Urinary bladder (tissue), 4 donors: ENCODE results near the gene IRAK1BP1. TPM values are rescaled to one million over a fixed set of nuclear protein-coding genes. Genes with fewer than 3 reads are reported as not detected.
"Not testable (repeated sequence)": the region's sequence is repeated elsewhere in the genome, so short reads cannot be mapped to it uniquely, and the experiment has no call there.

ENCODE experiments used
- DNase-seq: peaks from one replicate; pipeline ENCODE4 v3.0.0-alpha.2; 2015; ENCODE audit errors: extremely low spot score
- H3K27ac ChIP-seq: one replicate; pipeline ENCODE4 v1.5.1; 2013; ENCODE audit warnings: low read depth, mild to moderate bottlenecking, moderate library complexity
- H3K36me3 ChIP-seq: one replicate; pipeline ENCODE4 v1.6.1; 2013; ENCODE audit warnings: mild to moderate bottlenecking, moderate library complexity; ENCODE audit not compliant: insufficient read depth
- H3K4me1 ChIP-seq: one replicate; pipeline ENCODE4 v1.6.1; 2013; ENCODE audit warnings: mild to moderate bottlenecking, moderate library complexity; ENCODE audit not compliant: insufficient read depth
- H3K4me3 ChIP-seq: one replicate; pipeline ENCODE4 v1.5.1; 2013; ENCODE audit warnings: low read depth, low read length
- WGBS: extraction: QIAGEN DNeasy Blood & Tissue Kit; methylation state at CpG from one replicate; pipeline ENCODE4 v1.1.7; 2013; 5-methylcytosine and 5-hydroxymethylcytosine counted together
- polyA plus RNA-seq: library from polyadenylated mRNA; stranded (reverse); fragments of 200-250 nt; gene quantifications from one replicate; pipeline ENCODE4 v1.2.3, GENCODE V29; 2013
- total RNA-seq: library from RNA; depleted of rRNA; stranded (reverse); fragments of >200 nt; gene quantifications from one replicate; pipeline ENCODE4 v1.2.3, GENCODE V29; 2014
- donor health status: healthy with polysubstance abuse.
- donor health status: healthy.

The IRAK1BP1 gene
- total and polyA plus RNA-seq, 2 donors = 2.7 to 25.4 TPM

- no peaks in the 10 kb centered on the region for H3K4me1 ChIP-seq
- no peaks in the 10 kb centered on the region for H3K36me3 ChIP-seq
- 67% methylated on average over 9 of the region's 9 CpGs for WGBS
- DNase-seq = no peak
- no peak overlapping the region for H3K27ac ChIP-seq
- no peak overlapping the region for H3K4me3 ChIP-seq
These were observed 44.0 kb downstream of the IRAK1BP1 start for GRCh38 chr6:78911218-78911940.

- Histone ChIP-seq H3K4me3 (no peak overlapping the region), H3K27ac (no peak overlapping the region), H3K4me1 (no peaks in the 10 kb centered on the region), H3K36me3 (no peaks in the 10 kb centered on the region)
- no peak for DNase-seq
- 94% methylated on average over 3 of the region's 3 CpGs for WGBS
These were observed 49.1 kb downstream of the IRAK1BP1 start for GRCh38 chr6:78916411-78916810.

GRCh38 chr6:78917788-78918187 is 50.4 kb downstream of the IRAK1BP1 start:
- H3K36me3 ChIP-seq = no peaks in the 10 kb centered on the region
- DNase-seq = no peak
- WGBS = 98% methylated on average over 1 of the region's 1 CpG

GRCh38 chr6:78921168-78921567 is 53.8 kb downstream of the IRAK1BP1 start:
- 89% methylated on average over 10 of the region's 10 CpGs for WGBS
- H3K27ac ChIP-seq, H3K4me1 ChIP-seq, H3K4me3 ChIP-seq, H3K36me3 ChIP-seq, DNase-seq: not testable (repeated sequence)

More at GRCh38 chr6:78917788-78918187, 50.4 kb downstream of the IRAK1BP1 start:
- Histone ChIP-seq H3K27ac (no peak overlapping the region), H3K4me3 (no peak overlapping the region), H3K4me1 (no peaks in the 10 kb centered on the region)

- 92% methylated on average over 3 of the region's 3 CpGs for WGBS
- Histone ChIP-seq H3K27ac (no peak overlapping the region), H3K4me3 (no peak overlapping the region), H3K36me3 (no peaks in the 10 kb centered on the region), H3K4me1 (no peaks in the 10 kb centered on the region)
- no peak for DNase-seq
These were observed 58.0 kb downstream of the IRAK1BP1 start for GRCh38 chr6:78925317-78925716.

- no peaks in the 10 kb centered on the region for H3K4me1 ChIP-seq
- no peak for DNase-seq
- H3K36me3 ChIP-seq = peaks cover under 1% of the 10 kb centered on the region
- no peak overlapping the region for H3K27ac ChIP-seq
- 96% methylated on average over 2 of the region's 2 CpGs for WGBS
- no peak overlapping the region for H3K4me3 ChIP-seq
These were observed 68.2 kb downstream of the IRAK1BP1 start for GRCh38 chr6:78935553-78935952.

GRCh38 chr6:78936515-78936914 is 69.2 kb downstream of the IRAK1BP1 start:
- Histone ChIP-seq H3K4me1 (no peaks in the 10 kb centered on the region), H3K27ac (no peak overlapping the region), H3K4me3 (no peak overlapping the region), H3K36me3 (peaks cover 2% of the 10 kb centered on the region)
- DNase-seq = no peak
- WGBS = 92% methylated on average over 2 of the region's 2 CpGs

GRCh38 chr6:78942446-78942845 is 75.1 kb downstream of the IRAK1BP1 start:
- peaks cover 5% of the 10 kb centered on the region for H3K36me3 ChIP-seq
- WGBS = 100% methylated on average over 1 of the region's 1 CpG
- H3K27ac ChIP-seq = no peak overlapping the region
- H3K4me1 ChIP-seq = no peaks in the 10 kb centered on the region
- H3K4me3 ChIP-seq = no peak overlapping the region
- no peak for DNase-seq

- 79% methylated on average over 2 of the region's 2 CpGs for WGBS
- DNase-seq = no peak
- H3K27ac ChIP-seq = no peak overlapping the region
- peaks cover 7% of the 10 kb centered on the region for H3K36me3 ChIP-seq
- H3K4me3 ChIP-seq = no peak overlapping the region
- no peaks in the 10 kb centered on the region for H3K4me1 ChIP-seq
These were observed 80.2 kb downstream of the IRAK1BP1 start for GRCh38 chr6:78947529-78947928.

GRCh38 chr6:78947962-78948361 is 80.6 kb downstream of the IRAK1BP1 start:
- DNase-seq = no peak
- peaks cover 7% of the 10 kb centered on the region for H3K36me3 ChIP-seq
- no peak overlapping the region for H3K4me3 ChIP-seq
- 95% methylated on average over 2 of the region's 2 CpGs for WGBS
- no peak overlapping the region for H3K27ac ChIP-seq
- no peaks in the 10 kb centered on the region for H3K4me1 ChIP-seq

- 99% methylated on average over 3 of the region's 3 CpGs for WGBS
- H3K36me3 ChIP-seq = peaks cover 7% of the 10 kb centered on the region
These were observed 81.4 kb downstream of the IRAK1BP1 start for GRCh38 chr6:78948785-78949184.

GRCh38 chr6:78952362-78952761 is 85.0 kb downstream of the IRAK1BP1 start:
- Histone ChIP-seq H3K27ac (no peak overlapping the region), H3K4me3 (no peak overlapping the region), H3K4me1 (no peaks in the 10 kb centered on the region), H3K36me3 (peaks cover 7% of the 10 kb centered on the region)
- 95% methylated on average over 1 of the region's 1 CpG for WGBS
- no peak for DNase-seq

More at GRCh38 chr6:78948785-78949184, 81.4 kb downstream of the IRAK1BP1 start:
- Histone ChIP-seq H3K4me1 (no peaks in the 10 kb centered on the region), H3K4me3 (no peak overlapping the region), H3K27ac (no peak overlapping the region)
- DNase-seq = no peak
